Left ventricle myocardium inferior (tissue), 1 donor: ENCODE measurements around the gene ATN1. TPM values are rescaled to one million over a fixed set of nuclear protein-coding genes. Genes with fewer than 3 reads are reported as not detected.

Experiments
- DNase-seq: peaks from one replicate; pipeline ENCODE4 v3.0.0-alpha.2; 2020
- H3K27ac ChIP-seq: fragments of 200-600 bp; replicated peaks from 2 replicates; pipeline ENCODE4 v1.8.0; 2021
- H3K27me3 ChIP-seq: fragments of 200-600 bp; 2 replicates; pipeline ENCODE4 v1.8.0; 2021; ENCODE audit warnings: low read depth
- H3K36me3 ChIP-seq: fragments of 200-600 bp; 2 replicates; pipeline ENCODE4 v1.8.0; 2021
- H3K4me1 ChIP-seq: fragments of 200-600 bp; 2 replicates; pipeline ENCODE4 v1.8.0; 2021
- H3K4me3 ChIP-seq: fragments of 200-600 bp; 2 replicates; pipeline ENCODE4 v1.8.0; 2021; ENCODE audit warnings: mild to moderate bottlenecking, moderate library complexity
- H3K9me3 ChIP-seq: fragments of 200-600 bp; replicated peaks from 2 replicates; pipeline ENCODE4 v1.8.0; 2021
- CTCF ChIP-seq: fragments of 200-600 bp; IDR thresholded peaks from 2 replicates; pipeline ENCODE4 v1.8.0; 2021; ENCODE audit warnings: antibody characterized with exemption, mild to moderate bottlenecking, borderline replicate concordance
- intact Hi-C: fragments of 100-400 bp; cut with micrococcal nuclease; formaldehyde crosslinking; loops from one replicate; pipeline ENCODE4 v1.11.0; 2022
- total RNA-seq: library from RNA; stranded (reverse); fragmentation: NEBNext Ultra II Directional; extraction: Animal tissue kit (Norgen Biotek cat#: 25700); gene quantifications from one replicate; pipeline ENCODE4 v1.2.1, GENCODE V29; 2021
- donor health status: DM: no; HTN: yes; CAD: no; lungs with severe emphysema.

Gene ATN1
- total RNA-seq, 1 donor from 2014 or later: 71.4 TPM

GRCh38 chr12:6917491-6918231, 10.1 kb upstream of the ATN1 start:
- H3K27me3 ChIP-seq: no peaks in the 10 kb centered on the region
- no peak overlapping the region for H3K27ac ChIP-seq
- H3K4me3 ChIP-seq: no peak overlapping the region
- intact Hi-C loops: no loop called here
- peaks cover 24% of the 10 kb centered on the region for H3K4me1 ChIP-seq
- H3K36me3 ChIP-seq: no peaks in the 10 kb centered on the region
- no peak for TF ChIP-seq CTCF
- H3K9me3 ChIP-seq: no peaks in the 10 kb centered on the region
- no peak for DNase-seq

- H3K36me3 ChIP-seq: no peaks in the 10 kb centered on the region
- DNase-seq: no peak
These were observed 8.2 kb upstream of the ATN1 start for GRCh38 chr12:6919588-6919987.

GRCh38 chr12:6921539-6921938, 6.2 kb upstream of the ATN1 start:
- Histone ChIP-seq H3K4me1 (peaks cover 27% of the 10 kb centered on the region), H3K36me3 (no peaks in the 10 kb centered on the region), H3K27ac (no peak overlapping the region), H3K9me3 (no peaks in the 10 kb centered on the region), H3K4me3 (no peak overlapping the region), H3K27me3 (no peaks in the 10 kb centered on the region)
- no peak for DNase-seq
- no peak for TF ChIP-seq CTCF
- intact Hi-C loops: no loop called here

More at GRCh38 chr12:6919588-6919987, 8.2 kb upstream of the ATN1 start:
- Histone ChIP-seq H3K4me3 (no peak overlapping the region), H3K27ac (no peak overlapping the region), H3K27me3 (no peaks in the 10 kb centered on the region), H3K9me3 (no peaks in the 10 kb centered on the region), H3K4me1 (peaks cover 21% of the 10 kb centered on the region)
- TF ChIP-seq CTCF: no peak
- intact Hi-C loops: no loop called here

GRCh38 chr12:6921996-6922946, 5.5 kb upstream of the ATN1 start:
- peaks cover 34% of the 10 kb centered on the region for H3K4me1 ChIP-seq
- H3K27ac ChIP-seq: no peak overlapping the region
- no peaks in the 10 kb centered on the region for H3K36me3 ChIP-seq
- H3K4me3 ChIP-seq: no peak overlapping the region
- H3K27me3 ChIP-seq: no peaks in the 10 kb centered on the region
- intact Hi-C loops: no loop called here
- no peak for TF ChIP-seq CTCF
- H3K9me3 ChIP-seq: no peaks in the 10 kb centered on the region
- DNase-seq: no peak

- no peak overlapping the region for H3K4me3 ChIP-seq
- H3K9me3 ChIP-seq: no peaks in the 10 kb centered on the region
- no peak for DNase-seq
- no peaks in the 10 kb centered on the region for H3K36me3 ChIP-seq
- no peak for TF ChIP-seq CTCF
- H3K27me3 ChIP-seq: no peaks in the 10 kb centered on the region
- intact Hi-C loops: no loop called here
- no peak overlapping the region for H3K27ac ChIP-seq
- peaks cover 37% of the 10 kb centered on the region for H3K4me1 ChIP-seq
These were observed 4.6 kb upstream of the ATN1 start for GRCh38 chr12:6923003-6923732.
